Neutrophil (primary cell): Measurements from ENCODE around the gene JAKMIP3.

Source experiments
- H3K27ac ChIP-seq: fragments of 200-600 bp; sonication (generic); 2 replicates; pipeline ENCODE4 v1.5.1; 2016; ENCODE audit warnings: mild to moderate bottlenecking, moderate library complexity
- H3K27me3 ChIP-seq: fragments of 200-600 bp; sonication (generic); 2 replicates; pipeline ENCODE4 v1.6.0; 2016; ENCODE audit warnings: mild to moderate bottlenecking
- H3K36me3 ChIP-seq: fragments of 200-600 bp; sonication (generic); 2 replicates; pipeline ENCODE4 v1.5.1; 2017
- H3K4me1 ChIP-seq, 2 experiments: fragments of 200-600 bp in 1 of 2; sonication (generic) in 1 of 2; 1 replicate in 1 of 2; 2 replicates in 1 of 2; pipeline versions ENCODE4 v1.5.1 to v1.6.1; 2013 to 2016; ENCODE audit warnings: low read depth in 1 of 2, low read length in 1 of 2, mild to moderate bottlenecking in 1 of 2, moderate library complexity in 1 of 2; ENCODE audit not compliant: control insufficient read depth in 1 of 2, insufficient read depth in 1 of 2
- H3K4me3 ChIP-seq, 2 experiments: fragments of 200-600 bp in 1 of 2; sonication (generic) in 1 of 2; 1 replicate in 1 of 2; 2 replicates in 1 of 2; pipeline ENCODE4 v1.5.1; 2013 to 2016; ENCODE audit warnings: low read depth in 1 of 2, low read length in 1 of 2, mild to moderate bottlenecking in 1 of 2, moderate library complexity in 1 of 2
- H3K9me3 ChIP-seq: fragments of 200-600 bp; sonication (generic); 2 replicates; pipeline ENCODE4 v1.5.1; 2016
- CTCF ChIP-seq: fragments of 200-600 bp; sonication (generic); IDR thresholded peaks from 2 replicates; pipeline ENCODE4 v1.5.1; 2016; ENCODE audit warnings: antibody characterized with exemption

The JAKMIP3 gene

DNA sequence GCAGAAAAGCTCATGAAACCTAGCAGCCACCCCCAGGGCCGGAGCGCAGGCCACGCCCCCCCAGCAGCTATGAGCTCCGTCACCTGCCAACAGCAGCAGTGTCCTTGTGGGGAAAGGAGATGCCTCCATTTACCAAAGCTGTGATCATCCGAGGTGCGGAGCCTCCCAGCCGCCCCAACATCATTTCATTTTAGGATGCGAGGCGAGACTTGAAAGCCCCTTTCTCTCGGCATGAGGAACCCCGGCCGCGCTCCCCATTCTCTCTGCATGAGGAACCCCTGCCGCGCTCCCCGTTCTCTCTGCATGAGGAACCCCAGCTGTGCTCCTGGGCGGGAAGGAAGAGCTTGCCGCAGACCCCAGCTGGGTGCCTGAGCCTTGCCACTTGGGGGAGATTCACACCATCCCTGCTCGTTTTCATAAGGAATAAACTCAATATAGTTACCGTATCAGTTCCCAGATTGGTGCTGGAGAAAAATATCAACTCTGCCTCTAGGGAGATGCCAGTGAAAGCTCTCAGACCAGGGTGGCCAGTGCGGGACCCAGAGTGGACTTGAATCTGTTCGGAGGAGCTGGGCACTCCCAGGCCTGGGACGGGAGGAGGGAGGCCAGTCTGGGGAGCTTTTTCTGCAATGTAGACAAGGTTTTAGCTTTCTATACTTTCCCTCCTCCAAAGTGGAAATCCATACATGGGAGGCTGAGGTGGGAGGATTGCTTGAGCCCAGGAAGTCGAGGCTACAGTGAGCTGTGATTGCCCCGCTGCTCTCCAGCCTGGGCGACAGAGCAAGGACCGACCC, 35.0 kb downstream of the JAKMIP3 start:
- Histone ChIP-seq H3K36me3 (no peaks in the 10 kb centered on the region), H3K9me3 (no peaks in the 10 kb centered on the region), H3K4me3 (no peak overlapping the region), H3K4me1 (no peaks in the 10 kb centered on the region), H3K27me3 (peaks cover 9% of the 10 kb centered on the region), H3K27ac (no peak overlapping the region)
- TF ChIP-seq CTCF, result no peak

DNA sequence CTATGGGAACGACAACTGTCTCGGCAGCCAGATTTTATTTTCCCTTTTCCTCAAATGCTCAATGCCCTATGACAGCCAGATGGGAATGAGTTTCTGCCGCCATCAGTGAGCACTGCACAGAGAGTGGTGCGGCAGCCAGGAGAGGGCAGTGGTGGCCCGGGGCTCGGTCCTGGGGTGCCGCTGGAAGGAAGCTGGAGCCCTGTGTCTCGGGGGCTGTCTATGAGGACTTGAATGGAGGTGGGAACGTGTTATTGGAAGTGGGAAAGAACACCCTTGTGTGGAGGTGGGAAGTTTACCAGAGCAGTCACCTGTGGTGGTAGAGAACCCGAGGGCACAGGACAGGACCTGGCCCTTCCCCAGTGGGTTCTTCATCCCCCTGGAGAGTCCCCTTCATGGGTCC, 35.8 kb downstream of the JAKMIP3 start:
- Histone ChIP-seq H3K27me3 (peaks cover 2% of the 10 kb centered on the region), H3K4me3 (no peak overlapping the region), H3K4me1 (no peaks in the 10 kb centered on the region), H3K9me3 (no peaks in the 10 kb centered on the region), H3K27ac (no peak overlapping the region), H3K36me3 (no peaks in the 10 kb centered on the region)
- TF ChIP-seq CTCF, result no peak

- H3K4me3 ChIP-seq, result no peak overlapping the region
- no peaks in the 10 kb centered on the region for H3K36me3 ChIP-seq
- no peaks in the 10 kb centered on the region for H3K4me1 ChIP-seq
- H3K27me3 ChIP-seq, result no peaks in the 10 kb centered on the region
- no peaks in the 10 kb centered on the region for H3K9me3 ChIP-seq
- TF ChIP-seq CTCF, result no peak
- H3K27ac ChIP-seq, result no peak overlapping the region
Measured at GRCh38 chr10:132102071-132102716, 36.4 kb downstream of the JAKMIP3 start.

- TF ChIP-seq CTCF, result no peak
- Histone ChIP-seq H3K27ac (no peak overlapping the region), H3K9me3 (no peaks in the 10 kb centered on the region)
Measured at GRCh38 chr10:132102717-132103110, 37.0 kb downstream of the JAKMIP3 start.

GRCh38 chr10:132103116-132103910, 37.6 kb downstream of the JAKMIP3 start:
- no peak for TF ChIP-seq CTCF
- H3K4me3 ChIP-seq, result no peak overlapping the region

More at GRCh38 chr10:132102717-132103110, 37.0 kb downstream of the JAKMIP3 start:
- Histone ChIP-seq H3K4me1 (no peaks in the 10 kb centered on the region), H3K27me3 (no peaks in the 10 kb centered on the region), H3K36me3 (no peaks in the 10 kb centered on the region), H3K4me3 (no peak overlapping the region)

More at GRCh38 chr10:132103116-132103910, 37.6 kb downstream of the JAKMIP3 start:
- Histone ChIP-seq H3K9me3 (no peaks in the 10 kb centered on the region), H3K4me1 (no peaks in the 10 kb centered on the region), H3K27ac (no peak overlapping the region), H3K27me3 (no peaks in the 10 kb centered on the region), H3K36me3 (no peaks in the 10 kb centered on the region)
